OCI-LY7 (cell line): ENCODE measurements around the gene NMT1.

ENCODE experiments used
- CTCF ChIP-seq: fragments of 200-600 bp; sonication (generic); conservative IDR thresholded peaks from 2 replicates; pipeline ENCODE4 v1.5.1; 2014; ENCODE audit warnings: mild to moderate bottlenecking, antibody characterized with exemption, low read length, moderate library complexity, mixed read lengths
- EZH2phosphoT487 ChIP-seq: fragments of 200-600 bp; sonication (generic); IDR thresholded peaks from 2 replicates; pipeline ENCODE4 v1.6.1; 2018; ENCODE audit warnings: low read depth, borderline replicate concordance, mild to moderate bottlenecking, mixed run types, antibody characterized with exemption, low read length, moderate library complexity, mixed read lengths

- TF ChIP-seq CTCF = no peak
- TF ChIP-seq EZH2phosphoT487 = no peak
Observed at GRCh38 chr17:45155483-45155882, 94.4 kb downstream of the NMT1 start.
